OCI-LY1 (cell line): ENCODE data around the gene MPPED2.

Experiments used
- H2AFZ ChIP-seq: fragments of 200-600 bp; sonication (generic), shearing (Covaris generic); 2 replicates; pipeline ENCODE4 v1.6.0; 2014; ENCODE audit warnings: antibody characterized with exemption, mild to moderate bottlenecking, low read length
- H3F3A ChIP-seq: fragments of 200-600 bp; sonication (generic), shearing (Covaris generic); 2 replicates; pipeline ENCODE4 v1.6.0; 2014; ENCODE audit warnings: mild to moderate bottlenecking, antibody characterized with exemption, low read length, moderate library complexity; ENCODE audit not compliant: insufficient read depth
- H3K27ac ChIP-seq: fragments of 200-600 bp; sonication (generic); 2 replicates; pipeline ENCODE4 v1.5.1; 2014; ENCODE audit warnings: low read length, mixed run types, mild to moderate bottlenecking, low read depth; ENCODE audit not compliant: poor library complexity, severe bottlenecking
- H3K27me3 ChIP-seq: fragments of 200-600 bp; sonication (generic); 2 replicates; pipeline ENCODE4 v1.6.0; 2014; ENCODE audit warnings: antibody characterized with exemption, mild to moderate bottlenecking, low read length, moderate library complexity; ENCODE audit not compliant: insufficient read depth
- H3K36me3 ChIP-seq: fragments of 200-600 bp; sonication (generic); 2 replicates; pipeline ENCODE4 v1.6.1; 2014; ENCODE audit warnings: mild to moderate bottlenecking, antibody characterized with exemption, low read length, moderate library complexity, mixed read lengths; ENCODE audit not compliant: insufficient read depth
- H3K4me1 ChIP-seq: fragments of 200-600 bp; sonication (generic); 2 replicates; pipeline ENCODE4 v1.5.1; 2014; ENCODE audit warnings: mild to moderate bottlenecking, low read length, moderate library complexity; ENCODE audit not compliant: insufficient read depth, severe bottlenecking
- H3K4me2 ChIP-seq: fragments of 200-600 bp; sonication (generic), shearing (Covaris generic); 2 replicates; pipeline ENCODE4 v1.6.1; 2014; ENCODE audit warnings: low read length
- H3K4me3 ChIP-seq: fragments of 200-600 bp; sonication (generic); 2 replicates; pipeline ENCODE4 v1.5.1; 2014; ENCODE audit warnings: low read length, low read depth, mild to moderate bottlenecking, mixed read lengths; ENCODE audit not compliant: poor library complexity, severe bottlenecking
- H3K79me2 ChIP-seq: fragments of 200-600 bp; shearing (Covaris generic); 2 replicates; pipeline ENCODE4 v1.6.1; 2016; ENCODE audit warnings: mixed run types, low read length, mixed read lengths; ENCODE audit not compliant: insufficient read depth
- H3K9ac ChIP-seq: fragments of 200-600 bp; sonication (generic), shearing (Covaris generic); 2 replicates; pipeline ENCODE4 v1.6.1; 2014; ENCODE audit warnings: mild to moderate bottlenecking, low read length, mixed read lengths
- H3K9me2 ChIP-seq: fragments of 200-600 bp; sonication (generic), shearing (Covaris generic); 2 replicates; pipeline ENCODE4 v1.6.1; 2014; ENCODE audit warnings: low read depth, mild to moderate bottlenecking, low read length, mixed read lengths
- H3K9me3 ChIP-seq: fragments of 200-600 bp; shearing (Covaris generic); 2 replicates; pipeline ENCODE4 v1.6.1; 2014; ENCODE audit warnings: low read length, mixed read lengths
- H4K20me1 ChIP-seq: fragments of 200-600 bp; sonication (generic), shearing (Covaris generic); 2 replicates; pipeline ENCODE4 v1.6.0; 2016; ENCODE audit warnings: mild to moderate bottlenecking, low read length; ENCODE audit not compliant: insufficient read depth
- CTCF ChIP-seq: fragments of 200-600 bp; sonication (generic), shearing (Covaris generic); IDR thresholded peaks from 2 replicates; pipeline ENCODE4 v1.5.1; 2017; ENCODE audit warnings: mild to moderate bottlenecking, antibody characterized with exemption, low read length, moderate library complexity, mixed read lengths
- EZH2 ChIP-seq: fragments of 200-600 bp; sonication (generic), shearing (Covaris generic); IDR thresholded peaks from 2 replicates; pipeline ENCODE4 v1.8.0; 2017; ENCODE audit warnings: borderline replicate concordance, mixed run types, mild to moderate bottlenecking, antibody characterized with exemption, low read length, moderate library complexity, mixed read lengths

Gene MPPED2

DNA sequence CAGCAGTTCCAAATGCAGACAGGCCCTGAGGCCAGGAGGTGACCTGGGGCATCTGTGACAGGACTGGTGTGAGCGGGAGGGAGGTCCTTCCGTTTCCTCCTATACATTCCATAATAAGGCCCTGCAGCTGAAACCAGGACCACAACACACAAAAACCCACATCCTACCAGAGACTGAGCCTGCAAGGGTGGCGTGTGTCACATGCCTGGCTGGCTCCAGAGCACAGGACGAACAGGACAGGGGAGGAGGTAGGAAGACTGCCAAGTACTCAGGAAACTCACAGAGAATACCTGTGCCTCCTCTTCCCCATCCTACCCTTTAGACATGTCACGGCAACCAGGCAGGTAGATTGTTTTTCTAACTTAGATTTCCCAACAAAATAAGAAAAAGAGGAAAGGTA lies 159.4 kb downstream of the MPPED2 start:
- H3K9ac ChIP-seq, result no peak overlapping the region
- H3K4me3 ChIP-seq, result no peak overlapping the region
- H4K20me1 ChIP-seq, result no peaks in the 10 kb centered on the region
- no peak for TF ChIP-seq EZH2
- no peak for TF ChIP-seq CTCF
- H3K4me2 ChIP-seq, result no peak overlapping the region
- no peak overlapping the region for H2AFZ ChIP-seq
- H3K79me2 ChIP-seq, result no peaks in the 10 kb centered on the region
- no peaks in the 10 kb centered on the region for H3K4me1 ChIP-seq
- H3K9me3 ChIP-seq, result no peaks in the 10 kb centered on the region
- no peaks in the 10 kb centered on the region for H3K9me2 ChIP-seq
- H3K36me3 ChIP-seq, result no peaks in the 10 kb centered on the region
- no peaks in the 10 kb centered on the region for H3F3A ChIP-seq
- H3K27me3 ChIP-seq, result no peaks in the 10 kb centered on the region
- no peak overlapping the region for H3K27ac ChIP-seq

DNA sequence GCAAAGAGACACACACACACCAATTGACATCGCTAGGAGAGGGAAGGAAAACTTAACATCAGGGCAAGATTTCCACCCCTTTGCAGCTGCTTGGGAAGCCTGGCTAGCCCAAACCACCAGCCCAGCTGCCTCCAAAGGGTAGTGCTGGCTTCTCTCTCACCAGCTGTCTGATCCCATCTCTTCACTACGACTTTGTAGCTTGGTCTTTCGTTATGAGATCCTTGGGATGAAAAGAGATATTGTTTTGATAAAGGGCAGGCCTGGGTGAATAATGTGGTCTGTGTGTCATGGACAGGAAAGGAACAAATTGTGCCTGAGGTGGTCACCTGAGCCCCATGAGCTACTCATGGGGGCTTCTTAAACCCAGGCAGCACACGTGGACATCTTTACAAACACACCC lies 161.3 kb downstream of the MPPED2 start:
- Histone ChIP-seq H4K20me1 (no peaks in the 10 kb centered on the region), H3K9me3 (no peaks in the 10 kb centered on the region), H3F3A (no peaks in the 10 kb centered on the region), H3K9me2 (no peaks in the 10 kb centered on the region), H3K4me3 (no peak overlapping the region), H3K27ac (no peak overlapping the region), H3K9ac (no peak overlapping the region), H3K27me3 (no peaks in the 10 kb centered on the region), H3K79me2 (no peaks in the 10 kb centered on the region), H3K4me2 (no peak overlapping the region), H3K4me1 (no peaks in the 10 kb centered on the region), H2AFZ (no peak overlapping the region), H3K36me3 (no peaks in the 10 kb centered on the region)
- no peak for TF ChIP-seq CTCF
- no peak for TF ChIP-seq EZH2

- no peaks in the 10 kb centered on the region for H3K36me3 ChIP-seq
- H3K4me2 ChIP-seq, result no peak overlapping the region
- H3K4me3 ChIP-seq, result no peak overlapping the region
- H4K20me1 ChIP-seq, result no peaks in the 10 kb centered on the region
- H3K27me3 ChIP-seq, result no peaks in the 10 kb centered on the region
- no peaks in the 10 kb centered on the region for H3K9me3 ChIP-seq
- H3K27ac ChIP-seq, result no peak overlapping the region
- TF ChIP-seq EZH2 (no peak), CTCF (no peak)
- no peaks in the 10 kb centered on the region for H3K9me2 ChIP-seq
- H3K4me1 ChIP-seq, result no peaks in the 10 kb centered on the region
- no peak overlapping the region for H3K9ac ChIP-seq
- H3F3A ChIP-seq, result no peaks in the 10 kb centered on the region
- H2AFZ ChIP-seq, result no peak overlapping the region
- no peaks in the 10 kb centered on the region for H3K79me2 ChIP-seq
Observed at GRCh38 chr11:30424321-30424720, 161.8 kb downstream of the MPPED2 start.
